ENCODE data around the gene DNAJC24. TPM values are rescaled to one million over a fixed set of nuclear protein-coding genes. Genes with fewer than 3 reads are reported as not detected.

Gene DNAJC24
- total RNA-seq, 2 donors from 2014 or later: 8.8 to 23.2 TPM

GRCh38 chr11:31327417-31327816, 42.2 kb upstream of the DNAJC24 start:
- no peaks in the 10 kb centered on the region for H3K9me3 ChIP-seq
- 95% methylated on average over 3 of the region's 3 CpGs for WGBS
- no peaks in the 10 kb centered on the region for H3K27me3 ChIP-seq (replicated peaks; ENCODE audit: insufficient read depth)
- no peak overlapping the region for H3K27ac ChIP-seq
- no peak overlapping the region for H3K4me3 ChIP-seq
- no peak for DNase-seq (ENCODE audit: low spot score)
- no peaks in the 10 kb centered on the region for H3K4me1 ChIP-seq (replicated peaks)
- TF ChIP-seq POLR2AphosphoS5 (IDR thresholded peaks at IDR 0.05): no peak
- no peaks in the 10 kb centered on the region for H3K36me3 ChIP-seq
- intact Hi-C loops (cut with DNase I): no loop called here

- 89% methylated on average over 6 of the region's 6 CpGs for WGBS
- Histone ChIP-seq H3K9me3 (no peaks in the 10 kb centered on the region), H3K4me1 (replicated peaks) (no peaks in the 10 kb centered on the region), H3K4me3 (no peak overlapping the region), H3K27me3 (replicated peaks; ENCODE audit: insufficient read depth) (no peaks in the 10 kb centered on the region), H3K27ac (no peak overlapping the region), H3K36me3 (no peaks in the 10 kb centered on the region)
- TF ChIP-seq POLR2A (IDR thresholded peaks at IDR 0.05) (no peak), CTCF (IDR thresholded peaks at IDR 0.05) (no peak), POLR2AphosphoS5 (IDR thresholded peaks at IDR 0.05) (no peak)
- intact Hi-C loops (cut with DNase I): no loop called here
- no peak for DNase-seq (ENCODE audit: low spot score)
These were observed 41.0 kb upstream of the DNAJC24 start for GRCh38 chr11:31328697-31329096.

- H3K27ac ChIP-seq: no peak overlapping the region
- no peaks in the 10 kb centered on the region for H3K27me3 ChIP-seq (replicated peaks; ENCODE audit: insufficient read depth)
- TF ChIP-seq POLR2AphosphoS5 (IDR thresholded peaks at IDR 0.05): no peak
- H3K4me1 ChIP-seq (replicated peaks): no peaks in the 10 kb centered on the region
- 62% methylated on average over 2 of the region's 2 CpGs for WGBS
- intact Hi-C loops (cut with DNase I): no loop called here
- no peaks in the 10 kb centered on the region for H3K36me3 ChIP-seq
- H3K9me3 ChIP-seq: no peaks in the 10 kb centered on the region
- no peak for DNase-seq (ENCODE audit: low spot score)
- no peak overlapping the region for H3K4me3 ChIP-seq
These were observed 31.9 kb upstream of the DNAJC24 start for GRCh38 chr11:31337806-31338205.

DNA sequence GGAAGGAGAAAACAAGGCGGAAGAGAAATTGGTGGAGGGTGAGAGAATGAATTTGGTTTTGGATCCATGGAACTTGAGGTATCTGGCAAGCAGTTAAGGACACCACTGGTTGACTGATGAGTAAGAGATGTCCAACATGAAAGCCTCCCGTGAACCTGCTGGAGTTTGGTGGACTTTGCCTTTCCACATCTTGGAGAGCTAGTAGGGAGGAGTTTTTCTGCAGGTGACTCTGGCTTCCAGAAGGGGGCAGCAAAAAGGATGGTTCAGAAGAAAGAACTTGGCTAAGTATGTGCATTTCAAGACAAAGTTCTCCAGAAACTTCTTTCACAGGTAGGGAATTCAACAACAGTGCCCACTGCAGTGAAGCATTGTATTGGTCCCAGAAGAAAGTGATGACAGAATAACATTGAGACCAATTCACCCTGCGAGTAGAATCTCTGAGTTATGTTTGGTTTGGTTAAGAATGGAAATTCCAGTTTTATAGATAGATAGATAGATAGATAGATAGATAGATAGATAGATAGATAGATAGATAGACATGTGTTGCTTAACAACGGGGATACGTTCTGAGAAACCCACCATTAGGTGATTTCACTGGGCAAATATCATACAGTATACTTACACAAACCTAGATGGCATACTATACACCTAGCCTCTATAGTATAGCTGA, 28.6 kb upstream of the DNAJC24 start:
- H3K4me3 ChIP-seq: no peak overlapping the region
- H3K27me3 ChIP-seq (replicated peaks; ENCODE audit: insufficient read depth): no peaks in the 10 kb centered on the region
- intact Hi-C loops (cut with DNase I): no loop called here
- DNase-seq (ENCODE audit: low spot score): no peak
- no peaks in the 10 kb centered on the region for H3K4me1 ChIP-seq (replicated peaks)
- no peak for TF ChIP-seq POLR2A (IDR thresholded peaks at IDR 0.05)
- TF ChIP-seq CTCF (IDR thresholded peaks at IDR 0.05): no peak
- TF ChIP-seq POLR2AphosphoS5 (IDR thresholded peaks at IDR 0.05): no peak
- no peaks in the 10 kb centered on the region for H3K9me3 ChIP-seq
- no peak overlapping the region for H3K27ac ChIP-seq
- 91% methylated on average over 5 of the region's 5 CpGs for WGBS
- H3K36me3 ChIP-seq: no peaks in the 10 kb centered on the region

DNA sequence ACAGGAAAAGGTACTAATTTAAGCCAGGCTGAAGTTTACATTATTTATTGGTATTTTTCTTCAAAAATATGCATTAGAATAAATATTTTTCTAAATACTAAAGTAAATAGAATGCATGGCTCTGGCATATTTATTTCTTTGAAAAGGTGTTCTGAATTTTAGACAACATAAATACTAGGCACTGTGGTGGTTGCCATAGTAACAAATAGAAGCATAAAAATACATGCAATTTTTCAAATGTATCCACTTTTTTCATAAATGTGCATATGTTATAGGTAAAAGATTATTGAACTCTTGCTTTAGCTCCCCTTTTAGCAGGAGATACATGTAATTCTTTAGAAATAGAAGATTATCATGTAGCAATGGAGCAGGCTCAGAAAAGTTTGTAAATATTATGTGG, 18.5 kb upstream of the DNAJC24 start:
- no peaks in the 10 kb centered on the region for H3K4me1 ChIP-seq (replicated peaks)
- H3K27me3 ChIP-seq (replicated peaks; ENCODE audit: insufficient read depth): no peaks in the 10 kb centered on the region
- H3K9me3 ChIP-seq: no peaks in the 10 kb centered on the region
- no peak overlapping the region for H3K4me3 ChIP-seq
- no peak overlapping the region for H3K27ac ChIP-seq
- no peaks in the 10 kb centered on the region for H3K36me3 ChIP-seq
- TF ChIP-seq POLR2A (IDR thresholded peaks at IDR 0.05) (no peak), POLR2AphosphoS5 (IDR thresholded peaks at IDR 0.05) (no peak), CTCF (IDR thresholded peaks at IDR 0.05) (no peak)
- intact Hi-C loops (cut with DNase I): no loop called here
- no peak for DNase-seq (ENCODE audit: low spot score)

DNA sequence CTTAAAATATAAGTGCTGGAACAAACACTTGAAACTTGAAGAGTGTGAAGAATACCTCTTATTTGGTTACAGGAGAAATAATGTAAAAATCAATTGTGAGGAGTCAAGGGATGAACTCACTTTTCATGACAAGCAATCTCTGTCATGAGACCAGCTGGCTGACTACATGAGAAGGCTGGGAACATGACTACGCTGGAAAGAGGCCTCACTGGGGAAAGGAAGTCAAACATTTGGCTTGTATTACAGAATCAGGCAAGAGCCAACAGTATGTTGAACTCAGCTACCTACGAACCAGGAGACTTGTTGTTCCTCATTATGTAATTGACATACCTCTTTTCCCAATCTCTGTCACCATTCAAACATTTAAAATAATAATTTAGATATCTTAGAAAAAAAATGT, 14.5 kb upstream of the DNAJC24 start:
- intact Hi-C loops (cut with DNase I): no loop called here
- Histone ChIP-seq H3K36me3 (no peaks in the 10 kb centered on the region), H3K27ac (no peak overlapping the region), H3K9me3 (no peaks in the 10 kb centered on the region), H3K27me3 (replicated peaks; ENCODE audit: insufficient read depth) (no peaks in the 10 kb centered on the region), H3K4me1 (replicated peaks) (no peaks in the 10 kb centered on the region), H3K4me3 (no peak overlapping the region)
- TF ChIP-seq POLR2A (IDR thresholded peaks at IDR 0.05): no peak
- no peak for TF ChIP-seq POLR2AphosphoS5 (IDR thresholded peaks at IDR 0.05)
- no peak for TF ChIP-seq CTCF (IDR thresholded peaks at IDR 0.05)
- WGBS: 43% methylated on average over 2 of the region's 2 CpGs
- DNase-seq (ENCODE audit: low spot score): no peak

Data from prostate gland (tissue), 2 donors.